Mesendoderm (in vitro differentiated cells): ENCODE measurements around the gene HCRT.
"Not testable (repeated sequence)": the region's sequence is repeated elsewhere in the genome, so short reads cannot be mapped to it uniquely, and the experiment has no call there.

ENCODE experiments used
- DNase-seq: peaks from one replicate; pipeline ENCODE4 v3.0.0; 2013
- H2AK5ac ChIP-seq: 2 replicates; pipeline ENCODE4 v1.6.1; 2013; ENCODE audit warnings: low read length, inconsistent platforms
- H2BK120ac ChIP-seq: 2 replicates; pipeline ENCODE4 v1.6.1; 2013; ENCODE audit warnings: low read depth, mild to moderate bottlenecking, low read length, moderate library complexity, mixed read lengths
- H2BK15ac ChIP-seq: replicated peaks from 2 replicates; pipeline ENCODE4 v1.6.1; 2013; ENCODE audit warnings: low read depth, mild to moderate bottlenecking, moderate library complexity
- H2BK5ac ChIP-seq: 2 replicates; pipeline ENCODE4 v1.6.1; 2013; ENCODE audit warnings: low read length, inconsistent platforms
- H3K18ac ChIP-seq: 2 replicates; pipeline ENCODE4 v1.6.1; 2013; ENCODE audit warnings: mild to moderate bottlenecking, low read length, mixed read lengths
- H3K23ac ChIP-seq: one replicate; pipeline ENCODE4 v1.6.1; 2013; ENCODE audit warnings: low read length
- H3K27ac ChIP-seq: 2 replicates; pipeline ENCODE4 v1.5.1; 2013; ENCODE audit warnings: low read depth, mild to moderate bottlenecking, inconsistent platforms, low read length, moderate library complexity
- H3K27me3 ChIP-seq: 2 replicates; pipeline ENCODE4 v1.6.1; 2013; ENCODE audit warnings: low read length, control low read depth, mild to moderate bottlenecking, inconsistent platforms; ENCODE audit not compliant: insufficient read depth, poor library complexity
- H3K36me3 ChIP-seq: 2 replicates; pipeline ENCODE4 v1.6.1; 2013; ENCODE audit warnings: low read length, inconsistent platforms; ENCODE audit not compliant: control insufficient read depth, insufficient read depth
- H3K4ac ChIP-seq: one replicate; pipeline ENCODE4 v1.6.1; 2013; ENCODE audit warnings: low read depth, mild to moderate bottlenecking, low read length, moderate library complexity
- H3K4me1 ChIP-seq: 2 replicates; pipeline ENCODE4 v1.6.1; 2013; ENCODE audit warnings: low read depth, low read length, inconsistent platforms; ENCODE audit not compliant: control insufficient read depth
- H3K4me2 ChIP-seq: 2 replicates; pipeline ENCODE4 v1.6.1; 2013; ENCODE audit warnings: low read length
- H3K4me3 ChIP-seq: 2 replicates; pipeline ENCODE4 v1.5.1; 2013; ENCODE audit warnings: mild to moderate bottlenecking, low read length
- H3K56ac ChIP-seq: one replicate; pipeline ENCODE4 v1.6.1; 2013; ENCODE audit warnings: low read length
- H3K79me1 ChIP-seq: 2 replicates; pipeline ENCODE4 v1.6.1; 2013; ENCODE audit warnings: low read length, inconsistent platforms
- H3K79me2 ChIP-seq: 2 replicates; pipeline ENCODE4 v1.6.1; 2013; ENCODE audit warnings: mild to moderate bottlenecking, low read length; ENCODE audit not compliant: control insufficient read depth, insufficient read depth
- H3K9ac ChIP-seq: 2 replicates; pipeline ENCODE4 v1.6.1; 2013; ENCODE audit warnings: low read length, inconsistent platforms
- H4K5ac ChIP-seq: one replicate; pipeline ENCODE4 v1.6.1; 2013; ENCODE audit warnings: low read length
- H4K8ac ChIP-seq: one replicate; pipeline ENCODE4 v1.6.1; 2013; ENCODE audit warnings: low read depth, mild to moderate bottlenecking, control low read depth, low read length, moderate library complexity
- WGBS: extraction: QIAGEN DNeasy Blood & Tissue Kit; methylation state at CpG from one replicate; pipeline ENCODE4 v1.1.7; 2013; ENCODE audit warnings: low lambda C conversion rate, missing lambda C conversion rate; ENCODE audit not compliant: insufficient coverage; ENCODE audit errors: extremely low coverage; 5-methylcytosine and 5-hydroxymethylcytosine counted together

HCRT gene

GRCh38 chr17:42211921-42212341 lies 26.7 kb upstream of the HCRT start:
- not testable (repeated sequence) for DNase-seq, H3K79me2 ChIP-seq, H3K9ac ChIP-seq, H3K27me3 ChIP-seq, H3K4me3 ChIP-seq, H3K4me1 ChIP-seq, H3K4ac ChIP-seq, H2BK120ac ChIP-seq, H3K23ac ChIP-seq, H3K27ac ChIP-seq, H4K5ac ChIP-seq, H3K18ac ChIP-seq, H3K56ac ChIP-seq, H4K8ac ChIP-seq, H2BK5ac ChIP-seq, H3K36me3 ChIP-seq, H2AK5ac ChIP-seq, H3K79me1 ChIP-seq, H2BK15ac ChIP-seq, H3K4me2 ChIP-seq
- WGBS, result no CpG with 5 or more reads among the region's 9 CpGs

- no CpG with 5 or more reads among the region's 6 CpGs for WGBS
- Histone ChIP-seq H2BK5ac (no peak overlapping the region), H3K36me3 (peaks cover 3% of the 10 kb centered on the region), H3K4me1 (no peaks in the 10 kb centered on the region), H3K27me3 (no peaks in the 10 kb centered on the region), H4K5ac (no peak overlapping the region), H3K79me2 (no peaks in the 10 kb centered on the region), H3K4me2 (no peak overlapping the region), H3K4me3 (no peak overlapping the region), H2AK5ac (no peak overlapping the region), H3K79me1 (no peaks in the 10 kb centered on the region), H3K4ac (no peak overlapping the region), H3K56ac (no peak overlapping the region), H3K9ac (no peak overlapping the region), H2BK15ac (no peak overlapping the region), H3K18ac (no peak overlapping the region), H3K23ac (no peak overlapping the region), H3K27ac (no peak overlapping the region), H4K8ac (no peak overlapping the region), H2BK120ac (no peak overlapping the region)
- DNase-seq, result no peak
Measured at GRCh38 chr17:42210046-42210445, 24.8 kb upstream of the HCRT start.

GRCh38 chr17:42206153-42206612 lies 20.9 kb upstream of the HCRT start:
- not testable (repeated sequence) for H2BK15ac ChIP-seq, DNase-seq

GRCh38 chr17:42203354-42203753 lies 18.1 kb upstream of the HCRT start:
- Histone ChIP-seq H3K18ac (no peak overlapping the region), H3K4me1 (no peaks in the 10 kb centered on the region), H3K36me3 (peaks cover 4% of the 10 kb centered on the region), H4K8ac (no peak overlapping the region), H4K5ac (no peak overlapping the region), H3K27me3 (no peaks in the 10 kb centered on the region), H3K4ac (no peak overlapping the region), H3K23ac (no peak overlapping the region), H2BK5ac (no peak overlapping the region), H3K56ac (no peak overlapping the region), H3K4me2 (no peak overlapping the region), H3K27ac (no peak overlapping the region), H3K4me3 (no peak overlapping the region), H3K79me1 (no peaks in the 10 kb centered on the region), H2BK120ac (no peak overlapping the region), H3K79me2 (no peaks in the 10 kb centered on the region), H2BK15ac (no peak overlapping the region), H2AK5ac (no peak overlapping the region), H3K9ac (no peak overlapping the region)
- no CpG with 5 or more reads among the region's 2 CpGs for WGBS
- DNase-seq, result no peak

More at GRCh38 chr17:42206153-42206612, 20.9 kb upstream of the HCRT start:
- no CpG with 5 or more reads among the region's 8 CpGs for WGBS
- not testable (repeated sequence) for H2AK5ac ChIP-seq, H3K4me3 ChIP-seq, H3K23ac ChIP-seq, H3K4me2 ChIP-seq, H3K27me3 ChIP-seq, H2BK120ac ChIP-seq, H3K4me1 ChIP-seq, H4K8ac ChIP-seq, H3K36me3 ChIP-seq, H3K4ac ChIP-seq, H2BK5ac ChIP-seq, H3K18ac ChIP-seq, H3K79me2 ChIP-seq, H3K79me1 ChIP-seq, H3K27ac ChIP-seq, H3K56ac ChIP-seq, H3K9ac ChIP-seq, H4K5ac ChIP-seq

DNA sequence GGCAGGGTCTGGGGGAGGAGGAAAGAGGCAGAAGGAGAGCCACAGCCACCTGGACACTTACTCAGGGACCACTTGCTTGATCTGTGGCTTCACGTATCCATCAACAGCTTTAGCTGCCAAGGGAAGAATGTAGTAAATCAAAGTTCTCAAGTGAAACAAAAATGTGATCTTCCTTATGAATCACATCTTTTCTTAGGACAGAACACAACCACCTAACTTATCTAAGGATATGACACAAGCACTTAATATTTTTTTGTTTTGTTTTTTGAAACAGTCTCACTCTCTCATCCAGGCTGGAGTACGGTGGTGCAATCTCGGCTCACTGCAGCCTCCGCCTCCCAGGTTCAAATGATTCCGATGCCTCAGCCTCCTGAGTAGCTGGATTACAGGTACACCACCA lies 17.4 kb upstream of the HCRT start:
- WGBS, result no CpG with 5 or more reads among the region's 5 CpGs

DNA sequence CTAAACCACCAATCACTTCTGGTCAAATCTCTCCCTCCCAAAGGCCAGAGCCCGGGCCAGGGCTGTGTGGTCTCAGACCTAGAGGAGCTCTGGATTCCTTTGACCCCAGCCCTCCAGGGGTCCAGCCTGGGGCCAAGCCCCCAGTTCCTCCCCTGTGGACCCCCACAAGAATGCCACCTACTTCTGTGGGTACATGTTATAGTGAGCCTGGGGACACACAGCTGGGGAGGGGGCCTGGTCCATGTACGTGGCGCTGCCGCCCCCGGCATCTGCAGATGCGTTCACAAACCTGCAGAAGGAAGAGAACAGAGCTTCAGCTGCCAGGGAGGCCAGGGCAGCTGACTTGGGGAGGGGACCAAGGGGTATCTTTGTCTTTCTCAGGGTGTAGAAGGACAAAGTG lies 16.9 kb upstream of the HCRT start:
- no peak overlapping the region for H3K27ac ChIP-seq
- no CpG with 5 or more reads among the region's 6 CpGs for WGBS

More for the DNA sequence above, 17.4 kb upstream of the HCRT start:
- no peak overlapping the region for H2BK5ac ChIP-seq
- no peak overlapping the region for H3K4me2 ChIP-seq
- H3K4me3 ChIP-seq, result no peak overlapping the region
- no peak overlapping the region for H3K56ac ChIP-seq
- H3K4ac ChIP-seq, result no peak overlapping the region
- no peaks in the 10 kb centered on the region for H3K79me2 ChIP-seq
- no peaks in the 10 kb centered on the region for H3K4me1 ChIP-seq
- H2AK5ac ChIP-seq, result no peak overlapping the region
- H4K5ac ChIP-seq, result no peak overlapping the region
- no peak overlapping the region for H2BK15ac ChIP-seq
- DNase-seq, result no peak
- H3K27ac ChIP-seq, result no peak overlapping the region
- H4K8ac ChIP-seq, result no peak overlapping the region
- no peak overlapping the region for H3K23ac ChIP-seq
- no peak overlapping the region for H3K18ac ChIP-seq
- no peaks in the 10 kb centered on the region for H3K27me3 ChIP-seq
- no peak overlapping the region for H3K9ac ChIP-seq
- peaks cover 4% of the 10 kb centered on the region for H3K36me3 ChIP-seq
- no peak overlapping the region for H2BK120ac ChIP-seq
- H3K79me1 ChIP-seq, result no peaks in the 10 kb centered on the region

More for the DNA sequence above, 16.9 kb upstream of the HCRT start:
- Histone ChIP-seq H2BK120ac (no peak overlapping the region), H3K79me2 (no peaks in the 10 kb centered on the region), H3K27me3 (no peaks in the 10 kb centered on the region), H4K8ac (no peak overlapping the region), H3K9ac (no peak overlapping the region), H2BK15ac (no peak overlapping the region), H3K18ac (no peak overlapping the region), H3K79me1 (no peaks in the 10 kb centered on the region), H3K36me3 (peaks cover 2% of the 10 kb centered on the region), H2BK5ac (no peak overlapping the region), H3K4me2 (no peak overlapping the region), H4K5ac (no peak overlapping the region), H3K4me3 (no peak overlapping the region), H3K56ac (no peak overlapping the region), H2AK5ac (no peak overlapping the region), H3K4me1 (no peaks in the 10 kb centered on the region), H3K4ac (no peak overlapping the region), H3K23ac (no peak overlapping the region)
- no peak for DNase-seq
